ELR (cell line): ENCODE data around the gene STX12.
A peak's percentile ranks its signal among the peaks of the same experiment; 100 is the strongest.
"Not testable (repeated sequence)": the region's sequence is repeated elsewhere in the genome, so short reads cannot be mapped to it uniquely, and the experiment has no call there.

Source experiments
- DNase-seq: peaks from one replicate; pipeline ENCODE4 v3.0.0-alpha.2; 2015; ENCODE audit warnings: low read depth

The STX12 gene

DNA sequence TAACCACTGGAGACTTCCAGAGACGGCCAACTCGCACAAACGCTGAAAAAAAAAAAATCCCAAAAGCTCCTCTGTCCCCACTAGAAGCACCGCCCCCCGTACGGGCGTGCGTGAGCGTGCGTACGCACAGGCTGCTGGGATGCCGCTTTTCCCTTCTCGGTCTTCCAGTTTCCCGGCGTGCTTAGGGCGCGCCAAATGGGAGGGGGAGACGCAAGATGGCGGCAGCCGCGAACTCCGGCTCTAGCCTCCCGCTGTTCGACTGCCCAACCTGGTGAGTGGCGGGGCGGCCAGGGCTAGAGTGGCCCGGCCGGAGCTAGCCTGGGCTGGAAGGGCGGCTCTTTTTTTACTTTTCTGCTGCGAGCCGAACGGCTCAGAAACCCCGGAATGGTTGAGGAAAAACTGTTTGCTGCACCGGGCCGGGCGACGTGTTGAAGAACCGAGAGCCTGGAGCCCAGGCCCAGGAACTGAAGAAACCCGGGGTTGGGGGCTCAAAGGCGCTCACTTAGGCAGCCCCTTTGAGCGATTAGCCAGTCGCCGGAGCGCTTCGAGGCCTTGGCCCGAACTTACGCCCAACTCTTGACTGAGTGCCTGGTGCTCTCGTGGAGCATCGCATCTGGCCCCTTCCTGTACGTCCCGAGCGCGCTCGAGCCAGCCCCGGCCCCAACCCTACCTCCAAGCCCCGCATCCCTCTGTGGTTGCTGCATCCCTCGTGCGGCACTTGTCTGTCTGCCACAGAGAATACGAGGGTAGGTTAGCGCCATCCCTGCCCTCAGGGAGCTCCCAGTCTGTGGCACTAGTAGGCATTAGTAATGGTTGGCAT, 57.8 kb downstream of the STX12 start, which contains the start of gene PPP1R8:
TSS of gene PPP1R8 (plus strand) at position 162 of the 820 bp plus-strand sequence. CDS start at position 216, 54 bp downstream.
- peak; percentile 97 for DNase-seq

GRCh38 chr1:27831568-27832410, 58.8 kb downstream of the STX12 start:
- DNase-seq = peak; percentile 45

DNA sequence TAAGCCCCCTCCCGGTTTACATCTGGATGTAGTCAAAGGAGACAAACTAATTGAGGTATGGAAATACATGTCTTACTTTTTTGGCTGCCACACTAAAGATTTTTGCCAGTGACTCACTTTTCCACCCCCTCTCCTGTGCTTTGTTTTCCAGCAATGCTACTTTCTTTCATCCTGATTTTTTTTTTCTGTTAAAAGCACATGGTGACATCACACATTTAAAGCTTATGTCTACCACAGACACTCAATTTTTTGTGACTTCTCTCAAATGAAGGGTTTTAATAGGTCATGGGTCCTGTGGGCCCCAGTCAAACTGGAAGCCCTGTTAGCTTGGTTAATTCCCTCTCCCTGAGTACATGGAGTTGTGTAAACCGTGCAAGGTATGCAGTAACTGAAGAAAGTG, 59.7 kb downstream of the STX12 start:
- DNase-seq = peak; percentile 52

DNA sequence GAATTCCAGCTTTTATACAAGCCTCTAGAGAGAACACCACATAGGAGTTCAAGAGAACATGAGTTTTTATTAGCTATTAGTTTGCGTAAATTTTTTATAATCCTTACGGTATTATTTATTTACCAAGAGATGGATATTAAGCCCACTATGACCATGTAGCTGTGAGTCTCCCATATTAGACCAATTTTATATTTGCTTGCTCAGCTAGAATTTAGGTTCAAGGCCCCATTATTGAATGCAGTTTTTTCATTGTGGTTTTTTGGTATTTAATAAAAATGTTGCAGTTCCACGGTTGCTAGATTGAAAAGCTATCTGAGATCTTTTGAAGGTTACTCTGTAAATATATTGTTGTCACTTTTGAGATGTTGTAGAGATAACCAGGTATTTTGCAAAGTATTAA, 60.5 kb downstream of the STX12 start:
- no peak for DNase-seq

DNA sequence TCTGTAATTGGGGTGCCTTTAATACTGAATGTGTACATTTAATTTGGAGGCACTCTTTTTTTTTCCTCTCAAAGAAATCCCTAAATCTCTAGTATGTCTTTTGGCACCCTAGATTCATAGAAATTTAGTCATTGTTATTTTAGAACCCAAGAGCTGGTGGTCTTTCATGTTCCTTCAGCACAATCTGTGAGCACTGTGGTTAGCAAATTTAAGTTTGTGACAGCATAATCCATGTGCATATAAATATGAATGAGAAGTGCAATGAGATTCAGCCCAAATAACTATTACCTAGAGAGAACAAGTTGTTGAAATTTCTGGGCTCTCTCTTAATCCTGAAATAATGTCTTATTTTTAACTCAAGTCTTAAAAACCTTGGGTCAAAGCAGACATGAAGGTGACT, 62.0 kb downstream of the STX12 start:
- no peak for DNase-seq

DNA sequence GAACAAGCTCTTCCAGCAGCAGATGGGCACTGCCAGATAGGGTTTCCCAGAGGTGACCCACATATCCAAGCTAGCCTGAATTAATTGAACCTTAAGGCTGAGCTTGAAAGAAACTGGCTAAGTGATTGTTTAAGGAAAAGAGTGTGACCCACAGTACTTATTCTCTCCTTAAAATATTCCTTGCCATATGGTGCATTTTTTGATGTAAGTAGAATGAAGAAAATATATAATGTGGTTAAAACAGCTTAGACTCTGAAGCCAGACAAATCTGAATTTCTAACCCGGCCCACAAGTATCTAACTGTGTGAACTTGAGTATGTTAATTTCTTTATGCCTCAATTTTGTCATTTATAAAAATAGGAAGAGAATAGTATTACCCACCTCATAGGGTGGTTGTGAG, 62.5 kb downstream of the STX12 start:
- no peak for DNase-seq

- no peak for DNase-seq
Measured at GRCh38 chr1:27849951-27850350, 76.9 kb downstream of the STX12 start.

GRCh38 chr1:27855085-27855484, 82.1 kb downstream of the STX12 start:
- no peak for DNase-seq

GRCh38 chr1:27856561-27857343, 83.7 kb downstream of the STX12 start:
- no peak for DNase-seq

- DNase-seq = not testable (repeated sequence)
Measured at GRCh38 chr1:27857552-27857951, 84.5 kb downstream of the STX12 start.

DNA sequence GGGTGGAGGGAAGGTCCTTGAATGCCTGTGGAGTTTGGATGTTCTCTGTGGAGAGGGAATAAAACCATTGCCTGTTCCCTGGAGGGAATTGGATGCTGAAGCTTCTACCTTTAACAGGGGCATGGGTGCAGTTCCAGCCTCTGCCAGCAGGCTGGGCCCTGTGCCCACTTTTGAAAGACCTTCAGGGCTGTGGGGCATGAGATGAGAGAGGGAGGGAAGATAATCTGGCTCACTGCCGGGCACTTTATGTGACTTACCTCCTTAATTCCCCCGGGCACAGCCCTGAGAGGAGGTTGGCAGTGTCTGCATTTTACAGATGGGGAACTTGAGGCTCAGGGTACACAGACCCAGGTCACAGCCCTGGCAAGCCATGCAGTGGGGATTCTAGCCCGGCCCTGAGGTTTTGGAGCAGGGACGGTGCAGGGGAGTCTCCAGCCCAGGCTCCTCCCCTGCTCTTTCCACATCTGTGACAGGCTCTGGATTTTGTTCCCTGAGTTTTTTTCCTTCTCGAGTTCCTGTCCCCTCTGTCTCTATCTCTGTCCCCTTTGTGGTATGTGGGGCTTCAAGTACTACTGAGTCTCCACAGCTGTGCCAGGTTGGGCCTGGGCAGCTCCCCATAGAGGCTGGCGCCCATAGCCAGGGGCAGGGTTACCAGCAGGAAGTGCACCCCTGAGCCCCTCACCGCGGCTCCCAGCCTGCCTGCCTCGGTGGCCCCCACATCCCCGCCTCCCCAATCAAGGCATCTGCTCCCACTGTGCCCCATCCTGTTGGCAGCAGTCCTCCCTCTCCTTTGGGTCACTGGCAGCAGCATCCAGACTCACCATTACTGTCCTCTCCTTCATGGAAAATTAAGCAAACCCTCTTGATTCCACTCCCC, 85.3 kb downstream of the STX12 start:
- DNase-seq = peak; percentile 86

DNA sequence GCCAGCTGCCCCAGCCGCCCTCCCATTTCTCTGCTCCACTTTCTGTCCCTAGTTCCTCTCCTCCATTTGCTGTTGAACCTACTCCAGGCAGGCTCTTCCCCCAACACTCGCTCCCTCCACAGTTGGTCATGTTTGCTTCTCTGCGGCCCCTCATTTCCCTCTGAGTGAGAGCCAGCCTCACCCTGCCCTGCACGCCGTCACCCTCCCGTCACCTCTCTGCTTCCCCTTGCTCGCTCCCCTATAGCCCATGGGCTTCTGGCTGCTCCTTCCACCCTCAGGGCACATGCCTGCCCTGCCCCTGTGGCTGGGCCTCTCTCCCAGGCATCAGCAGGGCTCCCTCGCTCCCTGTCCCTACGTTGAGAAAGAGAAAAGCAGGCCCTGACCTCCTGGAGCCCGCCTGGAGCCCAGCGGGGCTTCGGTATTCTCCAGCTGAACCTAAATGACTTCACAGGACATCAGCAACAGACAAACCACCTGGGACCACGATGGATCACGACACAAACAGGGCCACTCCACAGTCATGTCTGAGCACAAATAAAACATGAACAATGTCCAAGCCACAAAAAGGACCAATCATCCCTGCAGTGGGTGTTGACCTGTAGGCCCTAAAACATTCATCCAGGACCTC, 86.0 kb downstream of the STX12 start:
- DNase-seq = no peak

DNA sequence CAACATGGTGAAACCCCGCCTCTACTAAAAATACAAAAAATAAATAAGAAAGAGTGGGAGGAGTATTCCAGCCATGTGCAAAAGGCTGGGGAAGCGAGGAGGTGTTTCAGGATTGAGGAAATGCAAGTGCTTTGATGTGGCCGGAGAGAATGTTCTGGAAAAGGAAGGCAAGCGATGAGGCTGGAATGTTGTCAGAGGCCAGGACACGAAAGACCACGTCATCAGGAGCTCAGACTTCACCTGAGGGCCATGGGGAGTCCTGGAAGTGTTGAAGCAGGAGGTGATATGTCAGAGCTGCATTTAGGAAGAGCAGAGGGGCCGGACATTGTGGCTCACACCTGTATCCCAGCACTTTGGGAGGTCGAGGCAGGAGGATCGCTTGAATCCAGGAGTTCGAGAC, 88.4 kb downstream of the STX12 start:
- DNase-seq = no peak

- DNase-seq = no peak
Measured at GRCh38 chr1:27862004-27862403, 89.0 kb downstream of the STX12 start.

DNA sequence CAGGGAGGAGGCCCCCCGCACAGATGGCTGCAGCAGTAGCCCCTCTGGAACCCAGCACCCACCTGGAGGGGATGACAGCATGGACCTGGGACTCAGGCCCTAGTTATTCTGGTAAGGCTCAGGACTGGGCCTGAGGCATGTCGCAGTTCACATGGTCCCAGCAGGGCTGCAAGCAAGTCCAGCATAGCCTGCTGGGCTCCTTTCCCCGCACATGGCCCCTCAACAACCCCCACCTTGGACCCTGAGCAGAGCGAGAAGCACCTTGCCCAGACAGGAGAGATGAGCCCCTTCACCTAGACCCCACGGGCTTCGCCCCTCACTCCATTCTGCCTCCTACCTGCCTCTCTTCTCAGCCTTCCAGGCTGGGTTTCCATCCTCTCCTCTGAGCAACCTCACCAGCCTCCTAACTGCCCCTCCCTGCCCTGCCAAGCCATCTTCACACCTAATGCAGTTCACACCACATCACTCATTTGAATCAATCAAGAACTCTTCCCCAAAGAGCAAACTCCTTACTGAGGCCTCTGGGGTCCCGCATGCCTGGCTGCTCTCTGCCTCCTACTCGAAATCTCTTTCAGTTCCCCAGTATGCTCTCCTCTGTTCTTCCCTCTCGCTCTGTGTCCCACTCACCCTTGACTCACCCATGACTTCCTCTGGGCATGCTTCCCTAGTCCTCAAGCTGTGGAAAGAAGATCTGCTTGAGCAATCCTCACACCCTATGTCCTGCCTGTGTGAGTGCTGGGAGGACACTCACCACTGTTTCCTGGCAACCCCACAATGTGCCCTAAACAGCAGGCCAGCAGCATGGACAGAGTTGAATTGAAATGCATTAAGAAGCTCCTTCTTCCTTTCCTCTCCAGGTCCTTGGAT, 89.9 kb downstream of the STX12 start:
- peak; percentile 99 for DNase-seq

DNA sequence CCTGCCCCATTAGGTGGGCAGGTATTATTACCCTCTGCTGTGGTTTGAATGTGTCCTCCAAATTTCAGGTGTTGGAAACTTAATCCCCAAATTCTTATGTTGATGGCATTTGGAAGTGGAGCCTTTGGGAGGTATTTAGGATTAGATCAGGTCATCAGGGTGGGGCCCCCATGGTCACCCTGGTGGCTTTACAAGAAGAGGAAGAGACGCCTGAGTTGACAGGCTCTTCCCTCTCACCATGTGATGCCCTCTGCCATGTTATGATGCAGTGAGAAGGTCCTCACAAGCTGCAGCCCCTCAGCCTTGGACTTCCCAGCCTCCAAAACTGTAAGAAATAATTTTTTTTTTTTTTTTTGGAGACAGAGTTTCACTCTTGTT, 90.5 kb downstream of the STX12 start:
- no peak for DNase-seq

GRCh38 chr1:27864264-27864895, 91.4 kb downstream of the STX12 start:
- no peak for DNase-seq

GRCh38 chr1:27865821-27866220, 92.8 kb downstream of the STX12 start:
- no peak for DNase-seq

DNA sequence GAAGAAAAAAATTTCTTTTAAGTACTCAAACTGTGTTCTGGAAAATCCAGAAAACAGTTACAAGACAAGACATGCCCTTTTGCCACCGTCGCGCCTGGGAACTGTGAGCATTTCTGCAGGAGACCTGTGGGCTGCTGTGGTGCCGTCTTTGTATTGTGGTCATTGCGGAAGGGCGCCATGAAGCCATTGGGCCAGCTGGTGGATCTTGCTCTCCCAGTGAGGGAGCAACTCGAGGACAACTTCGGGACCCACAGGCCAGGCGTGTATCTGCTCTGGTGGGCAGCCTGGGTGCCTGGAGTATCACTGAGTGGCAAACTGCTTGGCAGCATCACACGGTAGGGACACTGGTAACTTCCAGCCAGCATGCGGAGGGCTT, 95.5 kb downstream of the STX12 start:
- DNase-seq = no peak
